HFF-Myc (cell line): ENCODE data around the gene WDR72.

Experiments
- DNase-seq: peaks from one replicate; pipeline ENCODE4 v3.0.0-alpha.2; 2011; ENCODE audit warnings: low read depth; ENCODE audit errors: extremely low read depth
- H3K4me3 ChIP-seq: replicated peaks from 2 replicates; pipeline ENCODE4 v1.5.1; 2011; ENCODE audit warnings: low read depth, mild to moderate bottlenecking, control low read depth, low read length
- CTCF ChIP-seq: IDR thresholded peaks from 2 replicates; pipeline ENCODE4 v1.5.1; 2012; ENCODE audit warnings: mild to moderate bottlenecking, low read depth, low read length, control low read depth; ENCODE audit errors: missing control alignments

WDR72 gene

DNA sequence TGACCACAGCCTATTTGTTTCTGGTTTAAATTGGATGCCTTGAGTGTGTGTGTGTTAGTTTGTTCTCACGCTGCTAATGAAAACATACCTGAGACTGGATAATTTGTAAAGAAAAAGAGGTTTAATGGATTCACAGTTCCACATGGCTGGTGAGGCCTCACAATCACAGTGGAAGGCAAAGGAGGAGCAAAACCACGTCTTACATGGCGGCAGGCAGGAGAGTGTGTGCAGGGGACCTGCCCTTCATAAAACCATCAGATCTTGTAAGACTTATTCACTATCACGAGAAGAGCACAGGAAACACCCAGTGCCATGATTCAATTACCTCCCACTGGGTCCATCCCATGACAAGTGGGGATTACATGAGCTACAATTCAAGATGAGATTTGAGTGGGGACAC lies 260.5 kb downstream of the WDR72 start:
- DNase-seq = no peak
- no peak overlapping the region for H3K4me3 ChIP-seq
- no peak for TF ChIP-seq CTCF

DNA sequence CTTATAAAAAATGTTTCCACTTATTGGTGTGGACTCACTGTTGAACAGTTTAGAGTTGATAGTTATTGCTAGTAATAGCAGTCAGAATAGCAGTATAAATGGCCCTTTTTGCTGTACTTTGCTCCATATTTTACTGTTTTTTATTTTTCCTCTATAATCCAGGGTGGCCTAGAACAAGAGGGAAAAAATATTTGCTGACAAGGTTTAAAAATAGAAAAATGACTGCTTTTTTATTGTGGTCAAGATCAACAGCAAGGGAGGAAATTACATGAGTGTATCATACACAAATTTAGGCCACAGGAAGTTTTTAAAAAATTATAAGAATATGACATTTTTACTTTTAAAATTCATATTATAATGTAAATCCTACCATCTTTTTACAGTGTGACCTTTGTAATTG lies 269.1 kb downstream of the WDR72 start:
- DNase-seq = no peak
- TF ChIP-seq CTCF = no peak

DNA sequence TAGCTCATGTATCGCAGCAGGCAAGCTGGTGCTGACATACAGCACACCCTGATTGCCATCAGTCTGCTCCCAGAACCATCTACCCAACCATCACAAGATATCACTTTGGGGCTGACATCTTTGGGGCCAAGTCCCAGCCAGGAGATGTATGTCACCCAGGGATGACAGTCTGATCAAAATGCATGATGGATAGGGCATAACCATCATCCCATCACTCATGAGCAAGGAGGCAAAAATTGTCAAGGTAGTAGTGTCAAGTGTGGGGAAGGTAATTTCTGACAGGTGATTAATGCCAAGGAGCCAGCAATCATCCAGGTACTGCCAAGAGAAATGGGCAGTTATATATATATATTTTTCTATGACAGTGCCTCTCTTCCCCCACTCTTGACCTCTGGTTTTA lies 277.4 kb downstream of the WDR72 start:
- no peak for TF ChIP-seq CTCF
- H3K4me3 ChIP-seq = no peak overlapping the region

More for the DNA sequence above, 269.1 kb downstream of the WDR72 start:
- H3K4me3 ChIP-seq = no peak overlapping the region

GRCh38 chr15:53477981-53478766 lies 281.3 kb downstream of the WDR72 start:
- DNase-seq = no peak
- no peak for TF ChIP-seq CTCF
- no peak overlapping the region for H3K4me3 ChIP-seq

More for the DNA sequence above, 277.4 kb downstream of the WDR72 start:
- DNase-seq = no peak

DNA sequence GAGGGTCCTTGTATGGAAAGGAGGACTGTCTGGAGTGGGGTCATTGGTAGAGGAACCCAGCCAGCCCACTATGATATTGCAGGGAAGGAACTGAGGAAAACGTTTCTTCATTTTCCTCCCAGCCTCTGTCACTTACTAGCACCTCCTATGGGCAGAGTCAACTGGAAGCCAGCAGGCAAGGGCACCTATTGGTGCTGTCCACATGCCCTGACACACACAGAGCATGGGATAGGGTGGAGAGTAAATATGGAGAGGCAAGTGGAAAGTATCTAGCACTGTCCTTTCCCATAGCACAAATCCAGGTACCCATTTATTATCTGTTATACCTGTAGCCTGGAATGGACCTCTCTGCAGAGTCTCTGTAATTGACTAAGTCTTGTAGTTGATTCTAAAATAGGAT lies 285.6 kb downstream of the WDR72 start:
- no peak for TF ChIP-seq CTCF
- no peak overlapping the region for H3K4me3 ChIP-seq
- DNase-seq = no peak

- no peak for DNase-seq
- no peak for TF ChIP-seq CTCF
- H3K4me3 ChIP-seq = no peak overlapping the region
These were observed 286.0 kb downstream of the WDR72 start for GRCh38 chr15:53473435-53473834.

DNA sequence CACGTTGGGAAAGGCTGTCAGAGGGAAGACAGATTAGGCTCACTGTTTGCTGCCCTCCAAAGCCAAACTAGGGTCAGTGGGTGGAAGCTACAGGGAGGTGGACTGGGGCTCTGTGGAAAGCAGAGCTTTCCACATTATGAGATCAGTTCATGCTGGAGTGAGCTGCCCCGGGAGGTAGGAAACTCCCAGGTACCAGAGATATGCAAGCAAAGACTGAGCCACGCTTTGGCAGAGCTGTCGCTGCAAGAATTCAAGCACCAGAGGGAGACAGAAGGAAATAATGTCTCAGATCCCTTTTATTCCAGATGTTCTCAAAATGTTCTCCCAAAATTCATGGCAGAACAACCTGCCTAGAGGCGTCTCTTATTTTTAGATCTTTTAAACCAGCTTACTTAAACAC lies 286.6 kb downstream of the WDR72 start:
- DNase-seq = no peak
- H3K4me3 ChIP-seq = no peak overlapping the region
- TF ChIP-seq CTCF = no peak
